ENCODE data around the gene CXCL17. TPM values are rescaled to one million over a fixed set of nuclear protein-coding genes. Genes with fewer than 3 reads are reported as not detected.

Gene CXCL17
- total RNA-seq, 2 experiments from 2014 or later, result not detected

DNA sequence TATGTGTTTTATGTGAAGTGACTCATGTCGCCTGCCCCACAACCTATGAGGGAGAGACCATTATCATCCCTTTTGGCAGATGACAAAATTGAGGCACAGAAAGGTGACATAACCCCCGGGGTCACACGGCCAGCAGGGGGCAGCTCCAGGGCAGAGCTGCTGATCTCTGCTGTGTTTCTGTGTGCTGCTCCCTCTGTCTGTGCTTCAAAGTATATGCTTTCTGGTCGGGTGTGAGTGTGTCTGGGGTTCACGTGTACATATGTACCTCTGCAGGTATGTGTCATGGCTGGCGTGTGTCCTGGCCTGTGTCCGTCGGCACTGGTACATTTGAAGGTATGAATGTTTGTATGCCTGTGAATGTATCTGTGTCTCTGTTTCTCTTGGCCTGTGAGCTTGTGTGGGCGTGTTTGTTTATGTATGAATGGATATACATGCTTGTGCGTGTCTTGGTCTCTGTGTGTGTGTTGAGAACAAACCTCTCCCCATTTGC, 22.6 kb downstream of the CXCL17 start:
- POLR2A ChIA-PET, result interaction anchor here (0.8 to 1.6 kb wide), 3 partner anchors 14 to 297 kb away, joined by 3 to 4 read pairs (median 3); no protein-coding TSS in a partner anchor

DNA sequence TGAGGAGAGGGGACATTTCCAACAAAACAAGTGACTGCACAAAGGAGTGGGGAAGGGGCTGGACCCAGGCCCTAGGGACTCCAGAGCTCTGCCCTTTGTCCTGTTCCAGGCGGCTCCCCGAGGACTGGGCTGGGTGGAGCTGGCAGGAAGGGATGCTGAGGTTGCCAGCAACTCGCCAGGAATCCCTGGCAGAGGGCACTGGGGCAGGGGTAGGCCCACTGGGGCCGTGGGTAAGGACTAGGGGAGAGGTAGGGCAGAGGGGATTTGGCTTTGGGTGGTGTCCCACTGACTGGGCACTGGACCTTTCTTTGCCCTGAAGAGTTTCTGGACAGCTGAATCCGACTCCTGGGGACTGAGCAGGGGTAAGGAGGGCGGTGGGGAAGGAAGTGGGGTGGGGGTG, 23.4 kb downstream of the CXCL17 start:
- H3K4me1 Mint-ChIP-seq (ENCODE audit: low read depth), result peaks cover 35% of the 10 kb centered on the region
- no peaks in the 10 kb centered on the region for H3K27me3 Mint-ChIP-seq
- H3K36me3 Mint-ChIP-seq (ENCODE audit: low read depth), result peaks cover 5% of the 10 kb centered on the region
- POLR2A ChIA-PET, result interaction anchor here (1.1 kb wide), 1 partner anchor 15 kb away, joined by 3 read pairs; no protein-coding TSS in a partner anchor
- H3K9me3 Mint-ChIP-seq, result no peaks in the 10 kb centered on the region
- intact Hi-C loops (cut with micrococcal nuclease), result no loop called here
- H3K4me3 Mint-ChIP-seq, result no peak overlapping the region
- no peak for ATAC-seq
- TF ChIP-seq, protein P1, sequence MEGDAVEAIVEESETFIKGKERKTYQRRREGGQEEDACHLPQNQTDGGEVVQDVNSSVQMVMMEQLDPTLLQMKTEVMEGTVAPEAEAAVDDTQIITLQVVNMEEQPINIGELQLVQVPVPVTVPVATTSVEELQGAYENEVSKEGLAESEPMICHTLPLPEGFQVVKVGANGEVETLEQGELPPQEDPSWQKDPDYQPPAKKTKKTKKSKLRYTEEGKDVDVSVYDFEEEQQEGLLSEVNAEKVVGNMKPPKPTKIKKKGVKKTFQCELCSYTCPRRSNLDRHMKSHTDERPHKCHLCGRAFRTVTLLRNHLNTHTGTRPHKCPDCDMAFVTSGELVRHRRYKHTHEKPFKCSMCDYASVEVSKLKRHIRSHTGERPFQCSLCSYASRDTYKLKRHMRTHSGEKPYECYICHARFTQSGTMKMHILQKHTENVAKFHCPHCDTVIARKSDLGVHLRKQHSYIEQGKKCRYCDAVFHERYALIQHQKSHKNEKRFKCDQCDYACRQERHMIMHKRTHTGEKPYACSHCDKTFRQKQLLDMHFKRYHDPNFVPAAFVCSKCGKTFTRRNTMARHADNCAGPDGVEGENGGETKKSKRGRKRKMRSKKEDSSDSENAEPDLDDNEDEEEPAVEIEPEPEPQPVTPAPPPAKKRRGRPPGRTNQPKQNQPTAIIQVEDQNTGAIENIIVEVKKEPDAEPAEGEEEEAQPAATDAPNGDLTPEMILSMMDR (IDR thresholded peaks at IDR 0.05), result no peak
- DNase-seq, result no peak
- no peak overlapping the region for H3K27ac Mint-ChIP-seq
- CTCF ChIA-PET, result interaction anchor here (0.8 to 3.5 kb wide), 7 partner anchors 15 to 287 kb away, joined by 3 to 27 read pairs (median 12); partner anchors contain the start of gene POU2F2

More for the DNA sequence above, 22.6 kb downstream of the CXCL17 start:
- intact Hi-C loops (cut with micrococcal nuclease), result no loop called here
- DNase-seq, result peak; percentile 91
- Mint-ChIP-seq H3K9me3 (no peaks in the 10 kb centered on the region), H3K4me1 (ENCODE audit: low read depth) (peaks cover 35% of the 10 kb centered on the region), H3K36me3 (ENCODE audit: low read depth) (peaks cover 5% of the 10 kb centered on the region), H3K4me3 (no peak overlapping the region), H3K27ac (no peak overlapping the region), H3K27me3 (no peaks in the 10 kb centered on the region)
- TF ChIP-seq, protein P1 (IDR thresholded peaks at IDR 0.05), result peak; percentile 95
- CTCF ChIA-PET, result interaction anchor here (1.0 to 3.5 kb wide), 11 partner anchors 11 to 288 kb away, joined by 3 to 27 read pairs (median 7); partner anchors contain the start of genes CEACAM1, CXCL17 and POU2F2
- ATAC-seq, result peak; percentile 53

DNA sequence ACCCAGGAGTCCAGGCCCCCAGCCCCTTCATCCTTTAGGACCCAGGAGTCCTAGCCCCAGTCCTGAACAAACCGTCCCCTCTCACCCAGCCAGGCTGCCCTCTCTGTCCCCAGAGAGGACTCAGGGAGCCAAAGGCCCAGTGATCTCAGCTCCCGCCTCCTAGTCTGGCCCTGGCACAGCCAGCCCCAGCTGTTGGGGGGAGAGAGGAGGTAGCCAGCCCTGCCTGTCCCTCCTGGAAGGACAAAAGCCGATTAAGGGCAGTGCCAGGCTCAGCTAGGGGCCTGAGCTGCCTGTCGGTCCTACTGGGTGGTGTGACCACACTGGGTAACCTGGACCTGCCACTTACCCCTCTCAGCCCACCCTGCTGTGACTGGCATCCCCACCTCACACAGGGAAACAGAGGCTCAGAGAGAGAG, 30.1 kb downstream of the CXCL17 start:
- Mint-ChIP-seq H3K9me3 (no peaks in the 10 kb centered on the region), H3K27me3 (no peaks in the 10 kb centered on the region), H3K36me3 (ENCODE audit: low read depth) (peaks cover 4% of the 10 kb centered on the region), H3K4me3 (no peak overlapping the region), H3K27ac (no peak overlapping the region), H3K4me1 (ENCODE audit: low read depth) (no peaks in the 10 kb centered on the region)
- DNase-seq (no peak), ATAC-seq (no peak)
- TF ChIP-seq, protein P1 (IDR thresholded peaks at IDR 0.05), result no peak
- intact Hi-C loops (cut with micrococcal nuclease), result no loop called here
- CTCF ChIA-PET, result interaction anchor here (1.1 to 2.8 kb wide), 3 partner anchors 12 to 28 kb away, joined by 3 to 17 read pairs (median 3); no protein-coding TSS in a partner anchor
- POLR2A ChIA-PET, result interaction anchor here (1.3 kb wide), 2 partner anchors 8 to 12 kb away, joined by 3 to 5 read pairs; no protein-coding TSS in a partner anchor

DNA sequence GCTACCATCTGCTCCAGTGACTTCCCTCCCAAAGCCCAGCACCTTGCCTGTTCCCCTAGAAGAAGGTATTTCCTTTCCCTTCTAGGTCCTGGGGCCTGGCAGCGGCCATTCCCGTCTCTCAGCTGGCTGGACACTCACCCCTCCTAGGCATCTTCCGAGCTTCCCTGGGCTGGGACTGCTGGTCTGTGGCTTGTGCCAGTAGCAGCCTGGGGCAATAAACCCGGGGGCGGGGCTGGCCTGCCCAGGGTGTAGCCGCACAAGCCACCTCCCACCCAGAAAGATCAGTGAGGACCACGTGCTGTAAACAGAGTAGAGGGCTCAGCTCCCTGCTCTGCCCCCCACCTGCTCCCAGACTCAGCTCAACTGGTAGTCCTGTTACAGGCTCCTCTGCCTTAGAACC, 30.5 kb downstream of the CXCL17 start:
- ChIA-PET CTCF (interaction anchor here (1.1 to 2.8 kb wide), 4 partner anchors 11 to 28 kb away, joined by 3 to 17 read pairs (median 4); no protein-coding TSS in a partner anchor), POLR2A (interaction anchor here (1.3 kb wide), 2 partner anchors 9 to 11 kb away, joined by 3 to 5 read pairs; no protein-coding TSS in a partner anchor)
- DNase-seq (no peak), ATAC-seq (no peak)
- no peaks in the 10 kb centered on the region for H3K27me3 Mint-ChIP-seq
- TF ChIP-seq, protein P1 (IDR thresholded peaks at IDR 0.05), result no peak
- no peaks in the 10 kb centered on the region for H3K9me3 Mint-ChIP-seq
- intact Hi-C loops (cut with micrococcal nuclease), result no loop called here
- H3K36me3 Mint-ChIP-seq (ENCODE audit: low read depth), result peaks cover 5% of the 10 kb centered on the region
- H3K4me1 Mint-ChIP-seq (ENCODE audit: low read depth), result no peaks in the 10 kb centered on the region
- no peak overlapping the region for H3K27ac Mint-ChIP-seq
- no peak overlapping the region for H3K4me3 Mint-ChIP-seq

DNA sequence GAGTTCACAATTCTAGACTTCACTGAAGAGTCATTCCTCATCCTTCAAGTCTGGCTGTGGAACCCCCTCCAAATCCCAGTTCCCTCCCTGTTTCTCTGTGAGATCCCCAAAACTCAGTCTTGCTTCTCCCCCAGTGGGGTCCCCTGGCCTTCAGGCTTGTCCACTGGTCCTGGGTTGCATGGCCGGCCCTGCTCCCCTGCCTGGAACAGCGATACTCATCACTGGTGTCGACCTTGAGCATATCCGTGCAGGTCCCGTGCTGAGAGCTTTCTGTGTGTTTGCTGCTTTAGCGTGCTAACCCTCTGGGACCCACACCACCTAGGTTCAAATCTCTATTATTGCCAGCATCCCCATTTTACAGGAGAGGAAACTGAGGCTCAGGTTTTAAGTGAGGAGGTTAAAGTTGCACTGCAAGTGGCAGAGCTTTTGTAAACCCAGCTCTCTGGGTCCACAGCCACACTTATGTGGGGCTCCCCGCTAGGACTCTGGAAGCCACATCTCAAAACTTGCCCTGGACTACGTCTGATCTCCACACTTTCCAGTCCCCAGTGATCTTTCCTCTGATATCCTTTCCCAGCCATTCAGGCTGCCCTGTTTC, 31.1 kb downstream of the CXCL17 start:
- DNase-seq (no peak), ATAC-seq (no peak)
- Mint-ChIP-seq H3K4me1 (ENCODE audit: low read depth) (no peaks in the 10 kb centered on the region), H3K27me3 (no peaks in the 10 kb centered on the region), H3K36me3 (ENCODE audit: low read depth) (peaks cover 9% of the 10 kb centered on the region), H3K4me3 (no peak overlapping the region), H3K27ac (no peak overlapping the region), H3K9me3 (no peaks in the 10 kb centered on the region)
- ChIA-PET CTCF (interaction anchor here (1.1 to 2.8 kb wide), 4 partner anchors 11 to 29 kb away, joined by 3 to 17 read pairs (median 4); no protein-coding TSS in a partner anchor), POLR2A (interaction anchor here (1.3 kb wide), 2 partner anchors 9 to 11 kb away, joined by 3 to 5 read pairs; no protein-coding TSS in a partner anchor)
- TF ChIP-seq, protein P1 (IDR thresholded peaks at IDR 0.05), result no peak
- intact Hi-C loops (cut with micrococcal nuclease), result no loop called here
